ENCODE measurements around the gene ATP11C. TPM values are rescaled to one million over a fixed set of nuclear protein-coding genes. Genes with fewer than 3 reads are reported as not detected.

The ATP11C gene
- total RNA-seq, 1 experiment from 2014 or later = 19.4 TPM

GRCh38 chrX:139909712-139910111, 23.1 kb downstream of the ATP11C start (continued):
- TF ChIP-seq, protein P1, sequence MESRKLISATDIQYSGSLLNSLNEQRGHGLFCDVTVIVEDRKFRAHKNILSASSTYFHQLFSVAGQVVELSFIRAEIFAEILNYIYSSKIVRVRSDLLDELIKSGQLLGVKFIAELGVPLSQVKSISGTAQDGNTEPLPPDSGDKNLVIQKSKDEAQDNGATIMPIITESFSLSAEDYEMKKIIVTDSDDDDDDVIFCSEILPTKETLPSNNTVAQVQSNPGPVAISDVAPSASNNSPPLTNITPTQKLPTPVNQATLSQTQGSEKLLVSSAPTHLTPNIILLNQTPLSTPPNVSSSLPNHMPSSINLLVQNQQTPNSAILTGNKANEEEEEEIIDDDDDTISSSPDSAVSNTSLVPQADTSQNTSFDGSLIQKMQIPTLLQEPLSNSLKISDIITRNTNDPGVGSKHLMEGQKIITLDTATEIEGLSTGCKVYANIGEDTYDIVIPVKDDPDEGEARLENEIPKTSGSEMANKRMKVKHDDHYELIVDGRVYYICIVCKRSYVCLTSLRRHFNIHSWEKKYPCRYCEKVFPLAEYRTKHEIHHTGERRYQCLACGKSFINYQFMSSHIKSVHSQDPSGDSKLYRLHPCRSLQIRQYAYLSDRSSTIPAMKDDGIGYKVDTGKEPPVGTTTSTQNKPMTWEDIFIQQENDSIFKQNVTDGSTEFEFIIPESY (IDR thresholded peaks at IDR 0.05; ENCODE audit: extremely low read depth, insufficient replicate concordance, low read length) = no peak
- TF ChIP-seq CBX3 (IDR thresholded peaks at IDR 0.05; ENCODE audit: low read depth) = no peak
- no peak for TF ChIP-seq FOSL1 (IDR thresholded peaks at IDR 0.05; ENCODE audit: low read depth)
- TF ChIP-seq TCF7L2 (IDR thresholded peaks at IDR 0.05; ENCODE audit: borderline replicate concordance, extremely low read depth, insufficient read depth, insufficient read length) = no peak
- no peak for TF ChIP-seq POLR2A (IDR thresholded peaks at IDR 0.05; ENCODE audit: borderline replicate concordance, extremely low read depth, insufficient read depth, insufficient read length)

- intact Hi-C loops (cut with micrococcal nuclease) = no loop called here
Observed at GRCh38 chrX:139907078-139907477, 25.8 kb downstream of the ATP11C start.

More at GRCh38 chrX:139907078-139907477, 25.8 kb downstream of the ATP11C start:
- H3K27me3 ChIP-seq (ENCODE audit: insufficient read depth, low read length) = no peaks in the 10 kb centered on the region
- ChIA-PET POLR2A (no interaction called here), CTCF (no interaction called here), RAD21 (ENCODE audit: low non-redundant PET in 1 of 2, low total read pairs in 2 of 2, uncharacterized antibody in 2 of 2, unreplicated experiment in 2 of 2) (no interaction called here)
- H3K9me3 ChIP-seq (ENCODE audit: control insufficient read depth in 1 of 2, insufficient read depth in 1 of 2, low read depth in 1 of 2, low read length in 2 of 2) = no peaks in the 10 kb centered on the region
- H3K36me3 ChIP-seq (ENCODE audit: control insufficient read depth in 1 of 2, insufficient read depth in 2 of 2, low read length in 2 of 2) = no peaks in the 10 kb centered on the region
- DNase-seq (ENCODE audit: low read depth, low spot score) = no peak
- H3K9me2 ChIP-seq (ENCODE audit: insufficient read depth) = no peaks in the 10 kb centered on the region
- no peaks in the 10 kb centered on the region for H4K20me1 ChIP-seq (ENCODE audit: insufficient read depth)
- H3K27ac ChIP-seq (ENCODE audit: low read depth, low read length) = no peak overlapping the region
- BruUV-seq (replicated peaks) = no TSS peak
- no peak overlapping the region for H3K9ac ChIP-seq (ENCODE audit: low read length)
- no peak overlapping the region for H3K4me3 ChIP-seq (replicated peaks in 1 of 2; ENCODE audit: low read depth in 1 of 2, low read length in 2 of 2)
- no peak for TF ChIP-seq POLR2A (IDR thresholded peaks at IDR 0.05; ENCODE audit: borderline replicate concordance, extremely low read depth, insufficient read depth, insufficient read length)
- no peak for TF ChIP-seq CBX3 (IDR thresholded peaks at IDR 0.05; ENCODE audit: low read depth)
- no peak for TF ChIP-seq SP1 (IDR thresholded peaks at IDR 0.05; ENCODE audit: low read depth)
- TF ChIP-seq, protein P2, sequence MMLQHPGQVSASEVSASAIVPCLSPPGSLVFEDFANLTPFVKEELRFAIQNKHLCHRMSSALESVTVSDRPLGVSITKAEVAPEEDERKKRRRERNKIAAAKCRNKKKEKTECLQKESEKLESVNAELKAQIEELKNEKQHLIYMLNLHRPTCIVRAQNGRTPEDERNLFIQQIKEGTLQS (IDR thresholded peaks at IDR 0.05) = no peak
- TF ChIP-seq, protein P1 (IDR thresholded peaks at IDR 0.05; ENCODE audit: extremely low read depth, insufficient replicate concordance, low read length) = no peak
- no peak for TF ChIP-seq POLR2AphosphoS5 (IDR thresholded peaks at IDR 0.05; ENCODE audit: low read depth, low read length)
- TF ChIP-seq JUND (IDR thresholded peaks at IDR 0.05) = no peak
- no peak for TF ChIP-seq ZNF274 (IDR thresholded peaks at IDR 0.05; ENCODE audit: low read depth, low read length)
- TF ChIP-seq, protein P3, sequence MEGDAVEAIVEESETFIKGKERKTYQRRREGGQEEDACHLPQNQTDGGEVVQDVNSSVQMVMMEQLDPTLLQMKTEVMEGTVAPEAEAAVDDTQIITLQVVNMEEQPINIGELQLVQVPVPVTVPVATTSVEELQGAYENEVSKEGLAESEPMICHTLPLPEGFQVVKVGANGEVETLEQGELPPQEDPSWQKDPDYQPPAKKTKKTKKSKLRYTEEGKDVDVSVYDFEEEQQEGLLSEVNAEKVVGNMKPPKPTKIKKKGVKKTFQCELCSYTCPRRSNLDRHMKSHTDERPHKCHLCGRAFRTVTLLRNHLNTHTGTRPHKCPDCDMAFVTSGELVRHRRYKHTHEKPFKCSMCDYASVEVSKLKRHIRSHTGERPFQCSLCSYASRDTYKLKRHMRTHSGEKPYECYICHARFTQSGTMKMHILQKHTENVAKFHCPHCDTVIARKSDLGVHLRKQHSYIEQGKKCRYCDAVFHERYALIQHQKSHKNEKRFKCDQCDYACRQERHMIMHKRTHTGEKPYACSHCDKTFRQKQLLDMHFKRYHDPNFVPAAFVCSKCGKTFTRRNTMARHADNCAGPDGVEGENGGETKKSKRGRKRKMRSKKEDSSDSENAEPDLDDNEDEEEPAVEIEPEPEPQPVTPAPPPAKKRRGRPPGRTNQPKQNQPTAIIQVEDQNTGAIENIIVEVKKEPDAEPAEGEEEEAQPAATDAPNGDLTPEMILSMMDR (IDR thresholded peaks at IDR 0.05 in 2 of 3, conservative IDR thresholded peaks at IDR 0.05 in 1 of 3; ENCODE audit: borderline replicate concordance in 1 of 3, insufficient read depth in 1 of 3, low read depth in 2 of 3, low read length in 2 of 3) = no peak
- TF ChIP-seq SIN3A (IDR thresholded peaks at IDR 0.05; ENCODE audit: low read depth) = no peak
- H3K79me2 ChIP-seq (ENCODE audit: insufficient read depth, low read length) = 0 out of 2 replicates have a peak, but pooled peaks cover 2% of the 10 kb centered on the region
- no peak for ATAC-seq
- no peak overlapping the region for H3K4me2 ChIP-seq (ENCODE audit: low read length)
- no peaks in the 10 kb centered on the region for H3K4me1 ChIP-seq (ENCODE audit: control insufficient read depth in 1 of 2, insufficient read depth in 2 of 2, low read length in 2 of 2)
- H2AFZ ChIP-seq (ENCODE audit: low read depth, low read length, poor library complexity, severe bottlenecking) = no peak overlapping the region

Measured in HCT116 (cell line).